Right lobe of liver (tissue), 4 donors: ENCODE measurements around the gene ZNF845.
"Not testable (repeated sequence)": the region's sequence is repeated elsewhere in the genome, so short reads cannot be mapped to it uniquely, and the experiment has no call there.

Source experiments
- POLR2A ChIP-seq: fragments of 450-650 bp; IDR thresholded peaks from one replicate; pipeline ENCODE4 v1.6.1; 2017; ENCODE audit warnings: antibody characterized with exemption, mild to moderate bottlenecking
- TF ChIP-seq, protein P1 (sequence below), 4 donors: fragments of 200-600 bp in 3 of 4; fragments of 450-650 bp in 1 of 4; IDR thresholded peaks; one replicate each; pipeline versions ENCODE4 v1.5.1 to v1.8.0; 2016 to 2022; ENCODE audit warnings: antibody characterized with exemption in 4 of 4, mild to moderate bottlenecking in 2 of 4
- donor health status: DM: no; HTN: no; CAD: no.
- donor health status: DM: no; HTN: no; CAD: no.
- donor health status: DM: no; HTN: yes; CAD: no.

DNA sequence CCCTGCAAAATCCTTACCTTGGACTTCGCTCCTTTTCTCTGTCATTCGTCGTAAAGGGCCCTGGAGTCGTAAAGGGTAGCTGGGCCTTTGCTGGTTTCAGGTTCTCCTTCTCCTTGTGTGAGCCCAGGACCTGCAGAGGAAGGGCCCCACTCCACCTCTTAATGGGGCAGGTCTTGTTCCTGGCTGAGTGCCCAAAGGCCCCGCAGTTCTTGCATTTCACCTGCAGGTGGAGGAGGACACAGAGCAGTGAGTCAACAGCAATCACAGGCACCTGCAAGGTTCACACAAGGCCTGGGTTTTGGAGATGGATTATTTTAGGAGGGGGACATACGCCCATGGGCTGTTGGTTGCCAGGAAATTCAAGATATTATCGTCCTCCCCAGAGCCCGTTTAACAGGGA is 32.2 kb upstream of the ZNF845 start:
- TF ChIP-seq POLR2A = not testable (repeated sequence)
- TF ChIP-seq, protein P1, sequence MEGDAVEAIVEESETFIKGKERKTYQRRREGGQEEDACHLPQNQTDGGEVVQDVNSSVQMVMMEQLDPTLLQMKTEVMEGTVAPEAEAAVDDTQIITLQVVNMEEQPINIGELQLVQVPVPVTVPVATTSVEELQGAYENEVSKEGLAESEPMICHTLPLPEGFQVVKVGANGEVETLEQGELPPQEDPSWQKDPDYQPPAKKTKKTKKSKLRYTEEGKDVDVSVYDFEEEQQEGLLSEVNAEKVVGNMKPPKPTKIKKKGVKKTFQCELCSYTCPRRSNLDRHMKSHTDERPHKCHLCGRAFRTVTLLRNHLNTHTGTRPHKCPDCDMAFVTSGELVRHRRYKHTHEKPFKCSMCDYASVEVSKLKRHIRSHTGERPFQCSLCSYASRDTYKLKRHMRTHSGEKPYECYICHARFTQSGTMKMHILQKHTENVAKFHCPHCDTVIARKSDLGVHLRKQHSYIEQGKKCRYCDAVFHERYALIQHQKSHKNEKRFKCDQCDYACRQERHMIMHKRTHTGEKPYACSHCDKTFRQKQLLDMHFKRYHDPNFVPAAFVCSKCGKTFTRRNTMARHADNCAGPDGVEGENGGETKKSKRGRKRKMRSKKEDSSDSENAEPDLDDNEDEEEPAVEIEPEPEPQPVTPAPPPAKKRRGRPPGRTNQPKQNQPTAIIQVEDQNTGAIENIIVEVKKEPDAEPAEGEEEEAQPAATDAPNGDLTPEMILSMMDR (IDR thresholded peaks at IDR 0.05) = not testable (repeated sequence)
